GM12891 (cell line): ENCODE data around the gene LRRC57.

Experiments used
- POLR2A ChIP-seq: IDR thresholded peaks from 2 replicates; pipeline ENCODE4 v1.6.1; 2011; ENCODE audit warnings: low read depth, low read length, control low read depth
- TAF1 ChIP-seq: IDR thresholded peaks from 2 replicates; pipeline ENCODE4 v1.6.1; 2011; ENCODE audit warnings: low read depth, low read length, control low read depth

DNA sequence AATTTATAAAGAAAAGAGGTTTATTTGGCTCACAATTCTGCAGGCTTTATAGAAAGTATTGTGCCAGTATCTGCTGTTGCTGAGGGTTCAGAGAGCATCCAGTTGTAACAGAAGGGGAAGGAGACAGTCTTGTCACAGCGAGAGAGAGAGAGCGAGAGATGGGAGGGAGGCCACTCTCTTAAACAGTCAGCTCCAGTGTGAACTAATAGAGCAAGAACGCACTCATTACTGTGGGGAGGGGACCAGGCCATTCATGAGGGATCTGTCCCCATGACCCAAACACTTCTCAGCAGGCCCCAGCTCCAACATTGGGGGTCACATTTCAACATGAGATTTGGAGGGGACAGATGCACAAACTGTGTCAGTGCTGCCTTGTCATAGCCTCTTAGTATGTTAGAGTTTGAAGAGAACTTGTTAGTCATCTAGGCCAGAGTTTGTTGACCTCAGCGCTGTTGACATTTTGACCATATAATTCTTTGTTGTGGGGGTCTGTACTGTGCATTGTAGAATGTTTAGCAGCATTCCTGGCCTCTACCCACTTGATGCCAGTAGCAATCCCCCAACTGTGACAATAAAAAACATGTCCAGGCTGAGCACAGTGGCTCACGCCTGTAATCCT, 42.1 kb upstream of the LRRC57 start:
- TF ChIP-seq POLR2A (no peak), TAF1 (no peak)
